Measurements from ENCODE around the gene DFFB. TPM values are rescaled to one million over a fixed set of nuclear protein-coding genes. Genes with fewer than 3 reads are reported as not detected.

DFFB gene
- total RNA-seq, 4 donors from 2014 or later = 7.4 to 18.3 (median 15.7) TPM; not detected in 1

DNA sequence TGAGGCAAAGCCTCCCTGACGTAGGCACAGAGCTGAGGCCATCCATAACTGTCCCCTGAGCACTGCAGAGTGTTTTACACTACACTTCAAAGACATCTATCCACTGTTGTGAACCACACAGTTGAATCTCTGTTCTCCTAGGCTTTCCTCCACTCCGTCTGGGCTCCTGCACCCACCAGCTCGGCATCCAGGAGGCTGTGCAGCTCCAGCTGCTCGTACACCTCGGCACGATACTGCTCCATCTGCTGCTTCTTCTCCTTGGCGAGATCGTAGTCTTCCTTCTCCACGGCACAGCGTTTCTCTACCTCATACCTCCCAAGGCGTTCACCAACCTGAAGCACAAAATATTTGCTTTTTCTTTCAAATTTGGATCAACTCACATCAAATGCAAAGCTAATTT, 18.5 kb upstream of the DFFB start:
- in situ Hi-C loops (cut with MboI; ENCODE audit: low pct_ligation_motif_present in 1 of 4, low pct_unique_long_range_greater_than_20kb in 1 of 4, low sequenced_read_pairs in 3 of 4) = no loop called here
- 98 to 99% methylated on average over 11 of the region's 11 CpGs for WGBS, 2 donors (ENCODE audit: low coverage in 1 of 2)

DNA sequence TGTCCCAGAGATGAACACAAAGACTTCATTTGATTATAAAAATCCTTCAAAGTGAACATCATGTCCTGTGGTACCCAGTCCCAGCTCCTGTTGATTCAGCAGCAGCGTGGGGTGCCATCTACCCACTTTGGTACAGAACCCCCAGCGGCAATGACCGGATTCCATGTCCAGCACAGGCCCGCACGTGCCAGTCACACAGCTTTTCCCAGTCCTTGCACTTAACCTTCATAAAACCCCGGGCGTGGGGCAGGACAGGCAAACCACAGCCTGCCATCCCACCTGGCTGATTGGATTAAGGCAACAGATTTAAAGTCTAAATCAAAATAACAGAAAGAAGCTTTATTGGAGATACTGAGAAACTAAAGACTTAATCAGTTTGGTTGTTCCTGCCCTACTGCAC, 15.8 kb upstream of the DFFB start:
- DNase-seq = no peak
- Histone ChIP-seq H3K27ac (no peak overlapping the region), H3K4me3 (no peak overlapping the region), H3K27me3 (no peaks in the 10 kb centered on the region), H3K36me3 (peaks cover 0 to 57% (median 23%) of the 10 kb centered on the region in 4 donors), H3K4me1 (no peaks in the 10 kb centered on the region), H3K9me3 (no peaks in the 10 kb centered on the region)
- no peak for TF ChIP-seq EP300 (IDR thresholded peaks at IDR 0.05; ENCODE audit: low read depth)
- TF ChIP-seq, protein P1, sequence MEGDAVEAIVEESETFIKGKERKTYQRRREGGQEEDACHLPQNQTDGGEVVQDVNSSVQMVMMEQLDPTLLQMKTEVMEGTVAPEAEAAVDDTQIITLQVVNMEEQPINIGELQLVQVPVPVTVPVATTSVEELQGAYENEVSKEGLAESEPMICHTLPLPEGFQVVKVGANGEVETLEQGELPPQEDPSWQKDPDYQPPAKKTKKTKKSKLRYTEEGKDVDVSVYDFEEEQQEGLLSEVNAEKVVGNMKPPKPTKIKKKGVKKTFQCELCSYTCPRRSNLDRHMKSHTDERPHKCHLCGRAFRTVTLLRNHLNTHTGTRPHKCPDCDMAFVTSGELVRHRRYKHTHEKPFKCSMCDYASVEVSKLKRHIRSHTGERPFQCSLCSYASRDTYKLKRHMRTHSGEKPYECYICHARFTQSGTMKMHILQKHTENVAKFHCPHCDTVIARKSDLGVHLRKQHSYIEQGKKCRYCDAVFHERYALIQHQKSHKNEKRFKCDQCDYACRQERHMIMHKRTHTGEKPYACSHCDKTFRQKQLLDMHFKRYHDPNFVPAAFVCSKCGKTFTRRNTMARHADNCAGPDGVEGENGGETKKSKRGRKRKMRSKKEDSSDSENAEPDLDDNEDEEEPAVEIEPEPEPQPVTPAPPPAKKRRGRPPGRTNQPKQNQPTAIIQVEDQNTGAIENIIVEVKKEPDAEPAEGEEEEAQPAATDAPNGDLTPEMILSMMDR (IDR thresholded peaks at IDR 0.05) = no peak
- TF ChIP-seq POLR2AphosphoS5 (IDR thresholded peaks at IDR 0.05) = no peak
- no peak for TF ChIP-seq POLR2A (IDR thresholded peaks at IDR 0.05)
- in situ Hi-C loops (cut with MboI; ENCODE audit: low pct_ligation_motif_present in 1 of 4, low pct_unique_long_range_greater_than_20kb in 1 of 4, low sequenced_read_pairs in 3 of 4) = no loop called here
- intact Hi-C loops (cut with DNase I; ENCODE audit: low total_unique reads) = no loop called here
- 85 to 95% methylated on average over 2 to 7 of the region's 7 CpGs for WGBS, 2 donors (ENCODE audit: low coverage in 1 of 2)

More for the DNA sequence above, 18.5 kb upstream of the DFFB start:
- no peaks in the 10 kb centered on the region for H3K27me3 ChIP-seq
- no peak for TF ChIP-seq POLR2AphosphoS5 (IDR thresholded peaks at IDR 0.05)
- TF ChIP-seq EP300 (IDR thresholded peaks at IDR 0.05; ENCODE audit: low read depth) = no peak
- TF ChIP-seq POLR2A (IDR thresholded peaks at IDR 0.05) = no peak
- TF ChIP-seq, protein P1 (IDR thresholded peaks at IDR 0.05) = no peak
- peaks cover 0 to 55% (median 20%) of the 10 kb centered on the region in 4 donors for H3K36me3 ChIP-seq
- DNase-seq = no peak
- intact Hi-C loops (cut with DNase I; ENCODE audit: low total_unique reads) = no loop called here
- no peak overlapping the region for H3K27ac ChIP-seq
- no peaks in the 10 kb centered on the region for H3K4me1 ChIP-seq
- no peak overlapping the region for H3K4me3 ChIP-seq
- H3K9me3 ChIP-seq = no peaks in the 10 kb centered on the region

DNA sequence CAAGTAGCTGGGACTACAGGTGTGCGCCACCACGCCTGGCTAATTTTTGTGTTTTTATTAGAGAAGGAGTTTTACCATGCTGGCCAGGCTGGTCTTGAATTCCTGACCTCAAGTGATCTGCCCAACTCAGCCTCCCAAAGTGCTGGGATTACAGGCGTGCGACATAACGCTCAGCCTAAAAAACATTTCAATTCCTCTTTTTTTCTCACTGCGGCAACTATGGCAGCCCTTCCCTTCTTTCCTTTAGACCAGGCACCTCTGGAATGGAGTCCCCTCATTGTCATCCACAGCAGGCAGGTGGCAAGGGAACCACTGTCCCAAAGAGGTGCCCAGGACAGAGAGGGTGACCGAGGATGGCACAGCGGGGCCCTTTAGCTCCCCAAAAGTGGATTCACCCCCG, 14.4 kb upstream of the DFFB start:
- H3K4me3 ChIP-seq = no peak overlapping the region
- H3K4me1 ChIP-seq = no peaks in the 10 kb centered on the region
- no peak for DNase-seq
- H3K27me3 ChIP-seq = no peaks in the 10 kb centered on the region
- in situ Hi-C loops (cut with MboI; ENCODE audit: low pct_ligation_motif_present in 1 of 4, low pct_unique_long_range_greater_than_20kb in 1 of 4, low sequenced_read_pairs in 3 of 4) = no loop called here
- TF ChIP-seq POLR2A (IDR thresholded peaks at IDR 0.05) (no peak), POLR2AphosphoS5 (IDR thresholded peaks at IDR 0.05) (no peak), EP300 (IDR thresholded peaks at IDR 0.05; ENCODE audit: low read depth) (no peak)
- TF ChIP-seq, protein P1 (IDR thresholded peaks at IDR 0.05) = no peak
- intact Hi-C loops (cut with DNase I; ENCODE audit: low total_unique reads) = no loop called here
- H3K27ac ChIP-seq = no peak overlapping the region
- H3K9me3 ChIP-seq = no peaks in the 10 kb centered on the region
- WGBS, 2 donors (ENCODE audit: low coverage in 1 of 2) = 89 to 96% methylated on average over 4 to 9 of the region's 9 CpGs
- H3K36me3 ChIP-seq = peaks cover 0 to 59% (median 22%) of the 10 kb centered on the region in 4 donors

DNA sequence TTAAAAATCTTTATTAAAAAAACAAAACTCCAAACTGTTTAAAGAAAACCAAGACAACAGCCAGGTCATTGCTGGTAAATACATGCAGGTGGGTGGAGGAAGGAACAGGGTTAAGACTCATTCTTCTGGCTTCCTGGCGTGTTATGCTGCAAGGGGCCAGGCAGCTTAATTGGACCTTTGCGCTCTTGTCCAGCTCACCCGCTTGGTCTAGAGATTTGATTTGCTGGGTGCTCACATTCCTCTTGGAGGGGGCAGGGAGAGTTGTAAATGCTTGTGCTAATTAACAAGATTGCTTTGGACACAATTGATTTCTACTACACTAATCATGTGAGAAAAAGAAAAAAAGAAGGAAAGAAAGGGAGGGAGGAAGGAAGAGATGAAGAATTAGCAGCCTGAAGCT, 10.7 kb upstream of the DFFB start:
- H3K9me3 ChIP-seq = no peaks in the 10 kb centered on the region
- H3K4me1 ChIP-seq = no peaks in the 10 kb centered on the region
- no peaks in the 10 kb centered on the region for H3K27me3 ChIP-seq
- in situ Hi-C loops (cut with MboI; ENCODE audit: low pct_ligation_motif_present in 1 of 4, low pct_unique_long_range_greater_than_20kb in 1 of 4, low sequenced_read_pairs in 3 of 4) = no loop called here
- no peak overlapping the region for H3K4me3 ChIP-seq
- DNase-seq = no peak
- TF ChIP-seq, protein P1 (IDR thresholded peaks at IDR 0.05) = no peak
- TF ChIP-seq EP300 (IDR thresholded peaks at IDR 0.05; ENCODE audit: low read depth) (no peak), POLR2A (IDR thresholded peaks at IDR 0.05) (no peak), POLR2AphosphoS5 (IDR thresholded peaks at IDR 0.05) (no peak)
- no peak overlapping the region for H3K27ac ChIP-seq
- WGBS, 2 donors (ENCODE audit: low coverage in 1 of 2) = 91 to 97% methylated on average over 3 of the region's 3 CpGs
- peaks cover 0 to 44% (median 20%) of the 10 kb centered on the region in 4 donors for H3K36me3 ChIP-seq
- intact Hi-C loops (cut with DNase I; ENCODE audit: low total_unique reads) = no loop called here
